ENCODE data around the gene C1GALT1. TPM values are rescaled to one million over a fixed set of nuclear protein-coding genes. Genes with fewer than 3 reads are reported as not detected.
A peak's percentile ranks its signal among the peaks of the same experiment; 100 is the strongest.
"Not testable (repeated sequence)": the region's sequence is repeated elsewhere in the genome, so short reads cannot be mapped to it uniquely, and the experiment has no call there.

The C1GALT1 gene
- total RNA-seq, 1 experiment from 2014 or later = 81.5 TPM

DNA sequence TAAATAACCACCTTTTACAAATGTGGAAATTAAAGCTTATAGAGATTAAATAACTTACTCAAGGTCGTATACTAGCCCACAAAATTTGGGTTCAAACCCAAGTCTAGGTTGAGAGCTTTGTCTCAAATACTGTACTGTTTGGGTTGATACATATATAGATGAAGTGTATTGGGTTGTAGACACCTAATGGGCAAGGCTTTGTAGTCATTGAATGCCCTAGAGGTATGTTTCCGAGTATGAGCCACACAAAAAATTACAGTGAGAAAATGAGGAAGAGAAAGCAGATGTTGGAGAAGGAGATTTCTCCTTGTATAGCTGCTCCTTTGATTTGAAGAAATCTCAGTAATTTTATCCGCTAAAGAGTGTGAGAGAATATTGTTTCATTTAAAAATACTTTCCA lies 60.6 kb downstream of the C1GALT1 start:
- H3K9me3 Mint-ChIP-seq = no peaks in the 10 kb centered on the region
- H3K23me2 ChIP-seq (ENCODE audit: insufficient read length, low read depth, low read length, poor library complexity, severe bottlenecking) = no peaks in the 10 kb centered on the region
- no peak overlapping the region for H3T11ph ChIP-seq (ENCODE audit: low read length)
- TF ChIP-seq, protein P1, sequence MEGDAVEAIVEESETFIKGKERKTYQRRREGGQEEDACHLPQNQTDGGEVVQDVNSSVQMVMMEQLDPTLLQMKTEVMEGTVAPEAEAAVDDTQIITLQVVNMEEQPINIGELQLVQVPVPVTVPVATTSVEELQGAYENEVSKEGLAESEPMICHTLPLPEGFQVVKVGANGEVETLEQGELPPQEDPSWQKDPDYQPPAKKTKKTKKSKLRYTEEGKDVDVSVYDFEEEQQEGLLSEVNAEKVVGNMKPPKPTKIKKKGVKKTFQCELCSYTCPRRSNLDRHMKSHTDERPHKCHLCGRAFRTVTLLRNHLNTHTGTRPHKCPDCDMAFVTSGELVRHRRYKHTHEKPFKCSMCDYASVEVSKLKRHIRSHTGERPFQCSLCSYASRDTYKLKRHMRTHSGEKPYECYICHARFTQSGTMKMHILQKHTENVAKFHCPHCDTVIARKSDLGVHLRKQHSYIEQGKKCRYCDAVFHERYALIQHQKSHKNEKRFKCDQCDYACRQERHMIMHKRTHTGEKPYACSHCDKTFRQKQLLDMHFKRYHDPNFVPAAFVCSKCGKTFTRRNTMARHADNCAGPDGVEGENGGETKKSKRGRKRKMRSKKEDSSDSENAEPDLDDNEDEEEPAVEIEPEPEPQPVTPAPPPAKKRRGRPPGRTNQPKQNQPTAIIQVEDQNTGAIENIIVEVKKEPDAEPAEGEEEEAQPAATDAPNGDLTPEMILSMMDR (conservative IDR thresholded peaks at IDR 0.05) = no peak
- peaks cover 18 to 33% of the 10 kb centered on the region in 2 experiments for H3K4me1 Mint-ChIP-seq
- no peak overlapping the region for H2BK20ac ChIP-seq (ENCODE audit: low read depth, low read length, poor library complexity, severe bottlenecking)
- peak overlapping the region in 1 of 3 experiments; percentile 79; a peak in 2 of 7 replicates for H3K27ac Mint-ChIP-seq
- no peak overlapping the region for H2BK120ac ChIP-seq (ENCODE audit: low read depth, low read length, poor library complexity, severe bottlenecking)
- H3K79me1 ChIP-seq (ENCODE audit: insufficient read depth, low read depth, low read length, poor library complexity, severe bottlenecking) = peaks cover 4% of the 10 kb centered on the region
- H2BK12ac ChIP-seq (ENCODE audit: insufficient read length, low read depth, low read length) = no peak overlapping the region
- no peaks in the 10 kb centered on the region for H3K27me3 Mint-ChIP-seq (ENCODE audit: low read depth)
- H3K23ac ChIP-seq (ENCODE audit: insufficient read length, low read depth, low read length) = no peak overlapping the region
- H3K27ac ChIP-seq (ENCODE audit: insufficient read length, low read depth, low read length) = no peak overlapping the region
- H2BK5ac ChIP-seq (ENCODE audit: insufficient read length, low read length) = no peak overlapping the region
- no peak overlapping the region for H3K18ac ChIP-seq (ENCODE audit: insufficient read length, low read depth, low read length)
- no CpG with 5 or more reads among the region's 3 CpGs for WGBS (ENCODE audit: extremely low coverage, insufficient read length, low lambda C conversion rate)
- 0 out of 2 replicates have a peak, but pooled peaks cover 3% of the 10 kb centered on the region for H3K79me2 ChIP-seq (ENCODE audit: insufficient read depth, low read length)
- H3K36me3 Mint-ChIP-seq (ENCODE audit: insufficient read depth in 1 of 3, low read depth in 3 of 3) = peaks cover 26 to 48% (median 45%) of the 10 kb centered on the region in 3 experiments; a peak in 6 of 7 replicates
- no peak overlapping the region for H3K4me2 ChIP-seq (ENCODE audit: insufficient read depth, insufficient read length, low read length)
- H3K4me1 ChIP-seq (ENCODE audit: insufficient read depth, low read length) = no peaks in the 10 kb centered on the region
- H3K14ac ChIP-seq (ENCODE audit: insufficient read depth, low read length) = no peak overlapping the region
- H3K4ac ChIP-seq (ENCODE audit: low read depth, low read length) = no peak overlapping the region
- no peak overlapping the region for H2AFZ ChIP-seq (ENCODE audit: low read length)
- H3K56ac ChIP-seq (ENCODE audit: insufficient read length, low read depth, low read length) = no peak overlapping the region
- H4K20me1 ChIP-seq (ENCODE audit: control insufficient read depth, insufficient read depth, insufficient read length) = no peaks in the 10 kb centered on the region
- no peak overlapping the region for H2BK15ac ChIP-seq (ENCODE audit: low read depth, low read length)
- H3K4me3 Mint-ChIP-seq = no peak overlapping the region
- no peak overlapping the region for H2AK5ac ChIP-seq (ENCODE audit: insufficient read length, low read length)
- H3K27me3 ChIP-seq (ENCODE audit: insufficient read depth, low read length) = no peaks in the 10 kb centered on the region
- H4K8ac ChIP-seq (replicated peaks; ENCODE audit: insufficient read length, low read depth, low read length) = no peak overlapping the region
- H4K5ac ChIP-seq (ENCODE audit: insufficient read length, low read depth, low read length) = no peak overlapping the region
- DNase-seq = no peak
- no peaks in the 10 kb centered on the region for H3K9me3 ChIP-seq (ENCODE audit: control insufficient read depth, low read depth, low read length)
- H3K9ac ChIP-seq (ENCODE audit: extremely low read depth, insufficient read length, low read length) = no peak overlapping the region
- H4K91ac ChIP-seq (ENCODE audit: insufficient read length, low read depth, low read length) = no peak overlapping the region

DNA sequence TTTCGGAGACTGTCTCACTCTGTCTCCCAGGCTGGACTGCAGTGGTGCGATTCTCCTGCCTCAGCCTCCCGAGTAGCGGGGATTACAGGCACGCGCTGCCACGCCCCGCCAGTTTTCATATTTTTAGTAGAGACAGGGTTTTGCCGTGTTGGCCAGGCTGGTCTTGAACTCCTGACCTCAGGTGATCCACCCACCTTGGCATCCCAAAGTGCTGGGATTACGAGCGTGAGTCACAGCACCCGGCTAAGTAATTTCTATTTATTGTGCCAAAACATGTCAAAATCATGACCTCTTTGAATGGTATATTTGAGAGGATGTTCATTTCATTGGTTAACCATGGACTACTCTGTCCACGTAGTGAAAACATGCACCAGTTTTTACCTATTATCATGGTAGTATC lies 62.9 kb downstream of the C1GALT1 start:
- not testable (repeated sequence) for H3K14ac ChIP-seq (ENCODE audit: insufficient read depth, low read length); H2AK5ac ChIP-seq (ENCODE audit: insufficient read length, low read length); H3K4me3 Mint-ChIP-seq; H3K18ac ChIP-seq (ENCODE audit: insufficient read length, low read depth, low read length); H4K20me1 ChIP-seq (ENCODE audit: control insufficient read depth, insufficient read depth, insufficient read length); H2BK20ac ChIP-seq (ENCODE audit: low read depth, low read length, poor library complexity, severe bottlenecking); H2BK5ac ChIP-seq (ENCODE audit: insufficient read length, low read length); H3K9ac ChIP-seq (ENCODE audit: extremely low read depth, insufficient read length, low read length); H3K4ac ChIP-seq (ENCODE audit: low read depth, low read length); H3K9me3 ChIP-seq (ENCODE audit: control insufficient read depth, low read depth, low read length); H4K91ac ChIP-seq (ENCODE audit: insufficient read length, low read depth, low read length); H3K79me1 ChIP-seq (ENCODE audit: insufficient read depth, low read depth, low read length, poor library complexity, severe bottlenecking); H2BK15ac ChIP-seq (ENCODE audit: low read depth, low read length); H3K9me3 Mint-ChIP-seq; H3K27me3 Mint-ChIP-seq (ENCODE audit: low read depth); H3K27ac ChIP-seq (ENCODE audit: insufficient read length, low read depth, low read length); H4K5ac ChIP-seq (ENCODE audit: insufficient read length, low read depth, low read length); H3K4me1 ChIP-seq (ENCODE audit: insufficient read depth, low read length); H2BK12ac ChIP-seq (ENCODE audit: insufficient read length, low read depth, low read length); H4K8ac ChIP-seq (replicated peaks; ENCODE audit: insufficient read length, low read depth, low read length); H2AFZ ChIP-seq (ENCODE audit: low read length); H3K27ac Mint-ChIP-seq; DNase-seq; H3K27me3 ChIP-seq (ENCODE audit: insufficient read depth, low read length); H3K23ac ChIP-seq (ENCODE audit: insufficient read length, low read depth, low read length); H3K23me2 ChIP-seq (ENCODE audit: insufficient read length, low read depth, low read length, poor library complexity, severe bottlenecking); H3K56ac ChIP-seq (ENCODE audit: insufficient read length, low read depth, low read length); H3K4me2 ChIP-seq (ENCODE audit: insufficient read depth, insufficient read length, low read length); H3K79me2 ChIP-seq (ENCODE audit: insufficient read depth, low read length); H2BK120ac ChIP-seq (ENCODE audit: low read depth, low read length, poor library complexity, severe bottlenecking); H3T11ph ChIP-seq (ENCODE audit: low read length)
- Mint-ChIP-seq H3K4me1 (peaks cover 9 to 16% of the 10 kb centered on the region in 2 experiments), H3K36me3 (ENCODE audit: insufficient read depth in 1 of 3, low read depth in 3 of 3) (peaks cover 10 to 31% (median 27%) of the 10 kb centered on the region in 3 experiments; a peak in 6 of 7 replicates)
- no CpG with 5 or more reads among the region's 13 CpGs for WGBS (ENCODE audit: extremely low coverage, insufficient read length, low lambda C conversion rate)
